ENCODE measurements around the gene SPDYE11.
"Not testable (repeated sequence)": the region's sequence is repeated elsewhere in the genome, so short reads cannot be mapped to it uniquely, and the experiment has no call there.

SPDYE11 gene, protein sequence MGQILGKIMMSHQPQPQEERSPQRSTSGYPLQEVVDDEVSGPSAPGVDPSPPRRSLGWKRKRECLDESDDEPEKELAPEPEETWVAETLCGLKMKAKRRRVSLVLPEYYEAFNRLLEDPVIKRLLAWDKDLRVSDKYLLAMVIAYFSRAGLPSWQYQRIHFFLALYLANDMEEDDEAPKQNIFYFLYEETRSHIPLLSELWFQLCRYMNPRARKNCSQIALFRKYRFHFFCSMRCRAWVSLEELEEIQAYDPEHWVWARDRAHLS

DNA sequence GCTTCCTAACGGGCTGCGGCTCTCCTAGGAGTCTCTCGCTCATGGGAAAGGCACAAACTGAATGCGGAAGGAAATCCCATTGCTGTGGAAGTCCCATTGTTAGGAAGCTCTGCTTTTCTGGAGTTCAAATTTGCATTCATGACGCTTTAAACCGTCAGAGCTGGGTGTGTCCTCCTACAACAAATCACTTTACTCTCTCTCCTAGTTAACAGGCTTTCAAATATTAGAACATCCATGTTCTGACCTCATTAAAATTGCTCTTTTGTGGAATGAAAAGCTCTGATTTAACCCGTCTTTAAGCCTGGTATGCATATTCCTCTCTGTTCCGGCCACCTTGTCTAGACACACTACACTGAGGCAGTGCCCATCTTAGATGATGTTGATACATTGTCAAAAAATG, at the start of gene SPDYE11:
Gene SPDYE11 (minus strand): TSS at position 101 of the 400 bp plus-strand sequence. CDS start 1,800 bp downstream, outside the sequence.
- not testable (repeated sequence) for DNase-seq

DNA sequence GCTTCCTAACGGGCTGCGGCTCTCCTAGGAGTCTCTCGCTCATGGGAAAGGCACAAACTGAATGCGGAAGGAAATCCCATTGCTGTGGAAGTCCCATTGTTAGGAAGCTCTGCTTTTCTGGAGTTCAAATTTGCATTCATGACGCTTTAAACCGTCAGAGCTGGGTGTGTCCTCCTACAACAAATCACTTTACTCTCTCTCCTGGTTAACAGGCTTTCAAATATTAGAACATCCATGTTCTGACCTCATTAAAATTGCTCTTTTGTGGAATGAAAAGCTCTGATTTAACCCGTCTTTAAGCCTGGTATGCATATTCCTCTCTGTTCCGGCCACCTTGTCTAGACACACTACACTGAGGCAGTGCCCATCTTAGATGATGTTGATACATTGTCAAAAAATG, 28.2 kb upstream of the SPDYE11 start, which contains the start of gene SPDYE9:
Gene SPDYE9 (minus strand): TSS at position 101 of the 400 bp plus-strand sequence. CDS start 1,800 bp downstream, outside the sequence.
- not testable (repeated sequence) for DNase-seq

DNA sequence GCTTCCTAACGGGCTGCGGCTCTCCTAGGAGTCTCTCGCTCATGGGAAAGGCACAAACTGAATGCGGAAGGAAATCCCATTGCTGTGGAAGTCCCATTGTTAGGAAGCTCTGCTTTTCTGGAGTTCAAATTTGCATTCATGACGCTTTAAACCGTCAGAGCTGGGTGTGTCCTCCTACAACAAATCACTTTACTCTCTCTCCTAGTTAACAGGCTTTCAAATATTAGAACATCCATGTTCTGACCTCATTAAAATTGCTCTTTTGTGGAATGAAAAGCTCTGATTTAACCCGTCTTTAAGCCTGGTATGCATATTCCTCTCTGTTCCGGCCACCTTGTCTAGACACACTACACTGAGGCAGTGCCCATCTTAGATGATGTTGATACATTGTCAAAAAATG, 28.0 kb downstream of the SPDYE11 start, which contains the start of gene SPDYE8:
Gene SPDYE8 (minus strand): TSS at position 101 of the 400 bp plus-strand sequence. CDS start 1,800 bp downstream, outside the sequence.
- DNase-seq: not testable (repeated sequence)

DNA sequence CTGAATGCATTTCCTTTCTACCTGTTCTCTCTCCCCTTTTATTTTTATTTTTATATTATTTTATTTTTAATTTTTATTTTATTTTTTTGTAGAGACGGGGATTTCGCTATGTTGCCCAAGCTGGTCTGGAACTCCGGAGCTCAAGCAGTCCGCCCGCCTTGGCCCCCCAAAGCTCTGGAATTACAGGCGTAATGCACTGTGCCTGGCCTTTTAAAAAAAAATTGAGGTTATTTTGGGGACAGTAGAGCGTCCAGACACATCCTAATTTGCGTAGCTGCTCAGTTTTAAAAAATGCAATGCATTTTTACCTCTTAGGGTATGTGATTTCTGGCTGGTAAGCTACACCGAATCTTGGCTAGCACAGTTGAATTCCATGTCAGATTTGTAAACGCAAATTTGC, 51.2 kb downstream of the SPDYE11 start:
- DNase-seq: not testable (repeated sequence)

DNA sequence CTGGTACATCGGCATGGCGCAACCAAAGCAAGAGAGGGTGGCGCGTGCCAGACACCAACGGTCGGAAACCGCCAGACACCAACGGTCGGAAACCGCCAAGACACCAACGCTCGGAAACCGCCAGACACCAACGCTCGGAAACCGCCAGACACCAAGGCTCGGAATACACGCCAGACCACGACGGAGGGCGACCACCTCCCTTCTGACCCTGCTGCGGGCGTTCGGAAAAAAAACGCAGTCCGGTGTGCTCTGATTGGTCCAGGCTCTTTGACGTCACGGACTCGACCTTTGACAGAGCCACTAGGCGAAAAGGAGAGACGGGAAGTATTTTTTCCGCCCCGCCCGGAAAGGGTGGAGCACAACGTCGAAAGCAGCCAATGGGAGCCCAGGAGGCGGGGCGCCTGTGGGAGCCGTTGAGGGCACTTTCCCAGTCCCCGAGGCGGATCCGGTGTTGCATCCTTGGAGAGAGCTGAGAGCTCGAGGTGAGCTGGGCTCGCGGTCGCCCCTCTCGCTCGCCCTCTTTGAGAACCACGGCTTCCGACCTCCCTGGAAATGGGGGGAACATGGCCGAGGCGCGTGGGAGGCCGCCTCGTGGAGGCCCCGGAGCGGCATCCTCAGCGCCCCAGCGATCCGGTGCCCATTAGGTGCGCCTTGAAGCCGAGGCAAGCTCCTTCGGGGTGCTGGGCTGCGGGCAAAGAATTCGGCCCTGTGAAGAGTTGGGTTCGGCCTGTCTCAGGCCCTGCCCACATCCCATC, 51.8 kb downstream of the SPDYE11 start:
- not testable (repeated sequence) for DNase-seq

DNA sequence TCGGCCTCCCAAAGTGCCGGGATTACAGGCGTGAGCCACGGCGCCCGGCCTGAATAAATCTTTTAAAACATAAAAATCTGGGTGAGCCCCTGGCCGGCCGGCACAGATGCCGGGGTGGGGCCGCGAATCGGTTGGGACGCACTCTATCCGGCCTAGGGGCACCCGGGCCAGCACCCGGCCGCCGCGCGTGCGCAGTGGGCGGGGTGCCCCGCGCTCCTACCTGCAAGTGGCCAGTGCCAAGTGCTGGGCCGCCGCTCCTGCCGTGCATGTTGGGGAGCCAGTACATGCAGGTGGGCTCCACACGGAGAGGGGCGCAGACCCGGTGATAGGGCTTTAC, 52.4 kb downstream of the SPDYE11 start:
- DNase-seq: not testable (repeated sequence)

DNA sequence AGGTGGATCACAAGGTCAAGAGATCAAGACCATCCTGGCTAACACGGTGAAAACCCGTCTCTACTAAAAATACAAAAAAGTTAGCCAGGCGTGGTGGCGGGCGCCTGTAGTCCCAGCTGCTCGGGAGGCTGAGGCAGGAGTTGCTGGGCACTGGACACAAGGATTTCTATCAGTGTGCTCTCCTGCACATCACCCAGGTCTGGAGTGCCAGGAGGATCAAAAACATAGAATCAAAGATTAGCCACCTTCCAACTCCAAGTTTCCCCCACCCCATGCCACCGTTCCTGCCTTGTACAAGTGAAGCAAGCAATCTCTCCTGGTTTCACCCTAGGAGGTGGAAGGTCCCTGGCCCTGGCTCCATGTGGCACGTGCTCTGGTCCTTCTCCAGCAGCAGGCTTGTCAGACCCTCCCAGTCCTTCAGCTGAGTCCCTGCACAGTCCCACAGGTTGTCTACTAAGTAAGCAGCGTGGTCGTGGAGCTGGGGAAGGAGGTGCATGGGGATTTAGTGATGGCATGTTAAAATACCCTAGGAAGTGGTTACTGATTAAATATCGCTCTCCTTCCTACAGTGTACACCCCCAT, 59.7 kb downstream of the SPDYE11 start:
- DNase-seq: not testable (repeated sequence)

Measured in NCI-H524 (cell line).